Activated CD8-positive, alpha-beta T cell treated with anti-CD3 and anti-CD28 coated beads, Interleukin-2, amount 10 ng/mL, durations not matched to agents 7 days and 5 days (primary cell): ENCODE results near the gene CDK2. TPM values are rescaled to one million over a fixed set of nuclear protein-coding genes. Genes with fewer than 3 reads are reported as not detected.
A peak's percentile ranks its signal among the peaks of the same experiment; 100 is the strongest.
"Not testable (repeated sequence)": the region's sequence is repeated elsewhere in the genome, so short reads cannot be mapped to it uniquely, and the experiment has no call there.

Experiments
- ATAC-seq: fragments of 150-1000 bp; cut with Tn5 transposase; one replicate; pipeline ENCODE4 v1.10.0; 2021; ENCODE audit warnings: moderate library complexity
- CTCF ChIA-PET: fragments of 350-600 bp; sonication (Branson Sonifier 250); formaldehyde crosslinking; loops from one replicate; lab custom pipeline; 2021; ENCODE audit warnings: antibody characterized with exemption; lab: Charles Lee
- POLR2A ChIA-PET: fragments of 350-600 bp; sonication (Branson Sonifier 250); formaldehyde crosslinking; loops from one replicate; lab custom pipeline; 2021; ENCODE audit warnings: antibody characterized with exemption; lab: Charles Lee
- DNase-seq: peaks from one replicate; pipeline ENCODE4 v3.0.0-alpha.2; 2020
- H3K27ac Mint-ChIP-seq: one replicate; pipeline ENCODE4 v1.8.0; 2021; ENCODE audit warnings: mild to moderate bottlenecking, mixed read lengths
- H3K27me3 Mint-ChIP-seq: one replicate; pipeline ENCODE4 v1.8.0; 2021; ENCODE audit warnings: low read depth, mixed read lengths
- H3K36me3 Mint-ChIP-seq: one replicate; pipeline ENCODE4 v1.8.0; 2021; ENCODE audit warnings: low read depth, mixed read lengths
- H3K4me1 Mint-ChIP-seq: one replicate; pipeline ENCODE4 v1.8.0; 2021; ENCODE audit warnings: low read depth, mixed read lengths
- H3K4me3 Mint-ChIP-seq: one replicate; pipeline ENCODE4 v1.8.0; 2021; ENCODE audit warnings: mild to moderate bottlenecking, mixed read lengths
- H3K9me3 Mint-ChIP-seq: one replicate; pipeline ENCODE4 v1.8.0; 2022; ENCODE audit warnings: mixed read lengths; ENCODE audit not compliant: insufficient read depth
- total RNA-seq, 2 experiments: library from RNA; stranded (reverse); gene quantifications; one replicate each; pipeline ENCODE4 v1.2.3, GENCODE V29; 2021

CDK2 gene
- 100 to 1,000 TPM; 128 to 130 TPM for total RNA-seq

GRCh38 chr12:55966408-55967281 is at the start of gene CDK2:
Gene CDK2, plus strand, starts transcription at chr12:55966830. Its CDS starts 179 bp downstream, at chr12:55967009.
- POLR2A ChIA-PET: interaction anchor here (0.7 to 1.7 kb wide), 5 partner anchors 11 to 168 kb away, joined by 3 to 9 read pairs (median 7); no protein-coding TSS in a partner anchor
- ATAC-seq: peak; percentile 97
- Mint-ChIP-seq H3K4me1 (peaks cover 33% of the 10 kb centered on the region), H3K9me3 (no peaks in the 10 kb centered on the region), H3K36me3 (peaks cover 29% of the 10 kb centered on the region), H3K27ac (peak within 1 kb of the TSS; percentile 91), H3K4me3 (peak within 1 kb of the TSS; percentile 97), H3K27me3 (no peaks in the 10 kb centered on the region)
- CTCF ChIA-PET: interaction anchor here (0.6 to 1.8 kb wide), 3 partner anchors 10 to 27 kb away, joined by 3 to 7 read pairs (median 7); no protein-coding TSS in a partner anchor
- DNase-seq: peak; percentile 95

DNA sequence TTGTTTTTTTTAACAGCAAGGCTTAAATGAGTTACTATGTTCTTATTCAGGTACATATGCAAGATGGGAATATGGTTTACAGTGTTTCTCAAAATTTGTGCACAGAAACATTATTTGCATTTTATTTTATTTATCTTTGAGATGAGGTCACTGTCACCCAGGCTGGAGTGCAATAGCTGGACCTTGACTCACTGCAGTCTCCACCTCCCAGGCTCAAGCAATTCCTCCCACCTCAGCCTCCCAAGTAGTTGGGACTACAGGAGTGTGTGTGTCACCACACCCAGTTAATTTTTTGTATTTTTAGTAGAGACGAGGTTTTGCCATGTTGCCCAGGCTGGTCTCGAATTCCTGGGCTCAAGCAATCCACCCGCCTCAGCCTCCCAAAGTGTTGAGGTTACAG is 47.6 kb upstream of the CDK2 start:
- DNase-seq, ATAC-seq, H3K27me3 Mint-ChIP-seq, H3K27ac Mint-ChIP-seq, H3K9me3 Mint-ChIP-seq, CTCF ChIA-PET, H3K4me3 Mint-ChIP-seq: not testable (repeated sequence)
- Mint-ChIP-seq H3K4me1 (peaks cover 42% of the 10 kb centered on the region), H3K36me3 (peaks cover 48% of the 10 kb centered on the region)
- POLR2A ChIA-PET: interaction anchor here (1.3 to 6.2 kb wide), 2 partner anchors 7 to 25 kb away, joined by 3 to 34 read pairs; partner anchors contain the start of gene PYM1

GRCh38 chr12:55922126-55922525 is 44.5 kb upstream of the CDK2 start:
- ChIA-PET CTCF (interaction anchor here (1.8 kb wide), 1 partner anchor 18 kb away, joined by 5 read pairs; no protein-coding TSS in a partner anchor), POLR2A (no interaction called here)
- DNase-seq (no peak), ATAC-seq (no peak)
- Mint-ChIP-seq H3K27ac (no peak overlapping the region), H3K9me3 (no peaks in the 10 kb centered on the region), H3K27me3 (no peaks in the 10 kb centered on the region), H3K36me3 (peaks cover 52% of the 10 kb centered on the region), H3K4me3 (no peak overlapping the region), H3K4me1 (peaks cover 40% of the 10 kb centered on the region)

DNA sequence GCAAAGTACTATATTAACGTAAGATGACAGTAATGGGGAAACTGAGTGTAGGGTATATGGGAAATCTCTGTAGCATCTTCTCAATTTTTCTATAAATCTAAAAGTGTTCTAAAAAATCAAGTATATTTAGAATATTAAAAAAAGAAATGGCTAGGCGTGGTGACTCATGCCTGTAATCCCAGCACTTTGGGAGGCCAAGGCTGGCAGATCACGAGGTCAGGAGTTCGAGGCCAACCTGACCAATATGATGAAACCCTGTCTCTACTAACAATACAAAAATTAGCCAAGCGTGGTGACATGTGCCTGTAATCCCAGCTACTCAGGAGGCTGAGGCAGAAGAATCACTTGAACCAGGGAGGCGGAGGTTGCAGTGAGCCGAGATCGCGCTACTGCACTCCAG is 43.0 kb upstream of the CDK2 start:
- DNase-seq, H3K9me3 Mint-ChIP-seq, CTCF ChIA-PET, ATAC-seq, H3K27ac Mint-ChIP-seq, H3K27me3 Mint-ChIP-seq, H3K4me3 Mint-ChIP-seq: not testable (repeated sequence)
- Mint-ChIP-seq H3K4me1 (peaks cover 40% of the 10 kb centered on the region), H3K36me3 (peaks cover 53% of the 10 kb centered on the region)
- POLR2A ChIA-PET: interaction anchor here (8.9 kb wide), 1 partner anchor 17 kb away, joined by 139 read pairs; no protein-coding TSS in a partner anchor

DNA sequence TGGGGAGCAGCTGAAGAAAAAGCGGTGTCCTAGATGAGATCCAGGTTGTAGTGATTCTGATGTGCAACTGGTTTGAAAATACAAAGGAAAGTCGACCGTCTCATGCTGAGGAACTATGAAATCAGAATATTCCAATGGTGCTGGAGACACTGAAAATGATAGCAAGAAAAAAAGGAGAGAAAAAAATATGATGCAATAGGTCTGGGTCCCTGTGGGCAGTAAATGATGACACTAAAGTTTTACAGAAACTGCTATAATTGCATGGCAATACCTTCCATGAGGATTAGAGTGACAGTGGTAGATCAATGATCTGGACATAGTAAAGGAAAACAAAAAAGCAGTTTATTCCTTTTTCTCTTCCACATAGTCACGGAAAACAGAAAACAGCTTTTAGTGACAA is 41.3 kb upstream of the CDK2 start:
- Mint-ChIP-seq H3K4me1 (peaks cover 49% of the 10 kb centered on the region), H3K9me3 (no peaks in the 10 kb centered on the region), H3K27ac (peak overlapping the region; percentile 99), H3K4me3 (peak overlapping the region; percentile 95), H3K36me3 (peaks cover 54% of the 10 kb centered on the region), H3K27me3 (no peaks in the 10 kb centered on the region)
- ATAC-seq (no peak), DNase-seq (no peak)
- ChIA-PET CTCF (interaction anchor here (1.0 to 5.0 kb wide), 18 partner anchors 10 to 1427 kb away, joined by 3 to 75 read pairs (median 8); partner anchors contain the start of genes DNAJC14, ORMDL2, RAB5B and SARNP), POLR2A (interaction anchor here (0.5 to 8.9 kb wide), 9 partner anchors 9 to 187 kb away, joined by 3 to 139 read pairs (median 7); partner anchors contain the start of genes DNAJC14, ORMDL2, RAB5B and SARNP)

- H3K27me3 Mint-ChIP-seq: no peaks in the 10 kb centered on the region
- CTCF ChIA-PET: interaction anchor here (0.8 to 5.0 kb wide), 28 partner anchors 9 to 1428 kb away, joined by 3 to 75 read pairs (median 6); partner anchors contain the start of genes DNAJC14, ORMDL2, RAB5B and RDH5
- no peaks in the 10 kb centered on the region for H3K9me3 Mint-ChIP-seq
- peaks cover 48% of the 10 kb centered on the region for H3K4me1 Mint-ChIP-seq
- peak; percentile 35 for DNase-seq
- POLR2A ChIA-PET: interaction anchor here (0.8 to 8.9 kb wide), 9 partner anchors 10 to 197 kb away, joined by 3 to 139 read pairs (median 7); partner anchors contain the start of genes CD63, DNAJC14, ORMDL2 and RAB5B
- H3K36me3 Mint-ChIP-seq: peaks cover 53% of the 10 kb centered on the region
- peak overlapping the region; percentile 99 for H3K27ac Mint-ChIP-seq
- peak overlapping the region; percentile 95 for H3K4me3 Mint-ChIP-seq
- no peak for ATAC-seq
These were observed 40.5 kb upstream of the CDK2 start for GRCh38 chr12:55925870-55926737.

GRCh38 chr12:55926738-55927587 is 39.7 kb upstream of the CDK2 start:
- DNase-seq: peak; percentile 97

DNA sequence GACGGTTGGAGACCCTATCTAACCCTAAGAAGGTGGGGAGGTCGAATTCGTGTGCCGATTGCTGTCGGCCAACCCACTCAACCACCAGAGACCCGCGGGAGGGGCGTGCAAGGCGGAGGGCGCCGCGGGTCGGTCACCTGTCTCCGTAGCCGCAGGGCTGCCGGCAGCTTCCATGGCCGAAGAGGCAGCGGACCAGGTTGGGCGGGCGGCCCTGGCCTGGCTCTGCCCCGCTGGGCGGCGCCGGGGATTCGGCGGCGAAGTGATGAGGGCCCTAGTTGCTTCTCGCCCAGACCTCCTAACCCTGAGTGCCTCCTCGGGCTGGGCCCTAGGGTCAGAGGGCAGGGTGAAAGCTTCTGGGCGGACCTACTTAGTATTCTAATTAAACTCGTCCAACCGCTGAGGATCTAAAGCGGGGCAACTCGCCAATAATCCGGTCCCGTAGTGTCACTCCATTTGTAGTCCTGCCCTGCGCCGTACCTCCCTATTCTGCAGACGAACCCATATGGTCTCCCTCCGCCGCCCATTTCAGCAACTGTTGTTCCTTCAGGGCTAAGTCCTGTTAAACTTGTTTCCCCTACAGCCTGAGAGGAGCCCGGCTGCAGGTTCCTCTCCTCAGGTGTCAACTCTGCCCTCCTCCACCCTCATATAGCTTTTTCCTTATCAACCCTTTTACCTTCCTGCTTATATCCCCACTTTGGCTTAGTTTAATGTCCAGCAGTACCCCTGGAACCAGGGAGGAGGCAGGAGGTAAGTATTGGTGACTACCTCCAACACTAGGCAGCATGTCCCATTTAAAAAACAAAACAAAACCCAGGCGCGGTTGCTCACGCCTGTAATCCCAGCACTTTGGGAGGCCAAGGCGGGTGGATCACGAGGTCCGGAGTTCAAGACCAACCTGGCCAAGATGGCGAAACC is 38.8 kb upstream of the CDK2 start, which contains the start of gene PYM1:
Gene PYM1, minus strand, starts transcription at position 307 of the 915 bp plus-strand sequence. Its CDS starts 133 bp downstream, at position 174.
- H3K36me3 Mint-ChIP-seq: peaks cover 56% of the 10 kb centered on the region
- no peaks in the 10 kb centered on the region for H3K9me3 Mint-ChIP-seq
- peak within 1 kb of the TSS; percentile 95 for H3K4me3 Mint-ChIP-seq
- H3K4me1 Mint-ChIP-seq: peaks cover 36% of the 10 kb centered on the region
- no peaks in the 10 kb centered on the region for H3K27me3 Mint-ChIP-seq
- ATAC-seq: peak; percentile 31
- peak; percentile 89 for DNase-seq
- CTCF ChIA-PET: interaction anchor here (0.7 to 5.0 kb wide), 17 partner anchors 8 to 262 kb away, joined by 4 to 75 read pairs (median 8); partner anchors contain the start of genes BLOC1S1, DNAJC14, ORMDL2 and RAB5B
- POLR2A ChIA-PET: interaction anchor here (0.6 to 8.9 kb wide), 18 partner anchors 12 to 1648 kb away, joined by 3 to 139 read pairs (median 4); partner anchors contain the start of genes DNAJC14, ORMDL2, RAB5B and RNF41
- peak within 1 kb of the TSS; percentile 99 for H3K27ac Mint-ChIP-seq

More at GRCh38 chr12:55926738-55927587, 39.7 kb upstream of the CDK2 start:
- peak; percentile 43 for ATAC-seq
- no peaks in the 10 kb centered on the region for H3K9me3 Mint-ChIP-seq
- H3K4me1 Mint-ChIP-seq: peaks cover 43% of the 10 kb centered on the region
- H3K4me3 Mint-ChIP-seq: peak overlapping the region; percentile 95
- peak overlapping the region; percentile 99 for H3K27ac Mint-ChIP-seq
- H3K36me3 Mint-ChIP-seq: peaks cover 56% of the 10 kb centered on the region
- H3K27me3 Mint-ChIP-seq: no peaks in the 10 kb centered on the region
- ChIA-PET POLR2A (interaction anchor here (0.6 to 8.9 kb wide), 19 partner anchors 11 to 1649 kb away, joined by 3 to 139 read pairs (median 3); partner anchors contain the start of genes CD63, DNAJC14, ORMDL2 and RAB5B), CTCF (interaction anchor here (0.7 to 5.0 kb wide), 25 partner anchors 8 to 207 kb away, joined by 3 to 75 read pairs (median 6); partner anchors contain the start of genes DNAJC14, ORMDL2, RAB5B and RDH5)

DNA sequence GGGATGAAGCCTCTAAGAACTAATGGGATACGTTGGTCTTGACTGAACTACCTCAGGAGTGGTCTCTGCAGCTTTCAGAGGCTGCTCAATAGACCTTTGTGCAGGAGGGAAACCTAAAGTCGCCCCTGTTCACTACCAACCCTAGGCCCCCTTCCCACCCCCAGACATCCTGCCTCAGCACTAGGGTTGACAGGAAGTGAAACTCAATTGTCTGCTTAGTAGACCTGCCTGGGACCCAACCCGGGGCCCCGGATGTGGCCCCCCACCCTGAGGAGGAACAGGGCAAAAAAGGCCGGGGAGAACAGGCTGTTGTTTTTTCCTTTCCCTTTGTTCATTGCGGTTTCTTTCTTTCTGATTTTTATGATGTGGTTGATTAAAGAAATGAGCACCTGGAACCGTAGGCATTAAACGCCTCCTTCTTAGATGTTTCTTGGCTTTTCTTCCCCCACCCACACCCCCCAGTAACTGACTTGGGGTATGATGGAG is 37.3 kb upstream of the CDK2 start:
- H3K4me3 Mint-ChIP-seq: peak overlapping the region; percentile 95
- no peaks in the 10 kb centered on the region for H3K27me3 Mint-ChIP-seq
- H3K9me3 Mint-ChIP-seq: no peaks in the 10 kb centered on the region
- POLR2A ChIA-PET: interaction anchor here (0.6 to 8.9 kb wide), 9 partner anchors 11 to 796 kb away, joined by 3 to 139 read pairs (median 4); partner anchors contain the start of genes DNAJC14, ORMDL2, RNF41 and SARNP
- H3K27ac Mint-ChIP-seq: peak overlapping the region; percentile 99
- DNase-seq (peak; percentile 92), ATAC-seq (peak; percentile 44)
- H3K36me3 Mint-ChIP-seq: peaks cover 63% of the 10 kb centered on the region
- CTCF ChIA-PET: interaction anchor here (0.6 to 2.8 kb wide), 9 partner anchors 10 to 213 kb away, joined by 3 to 18 read pairs (median 5); partner anchors contain the start of genes BLOC1S1, ORMDL2 and SARNP
- peaks cover 42% of the 10 kb centered on the region for H3K4me1 Mint-ChIP-seq
